GM12878 (cell line): ENCODE data around the gene TMEM175. TPM values are rescaled to one million over a fixed set of nuclear protein-coding genes. Genes with fewer than 3 reads are reported as not detected.

ENCODE experiments used
- ATAC-seq: fragments of 200-7000 bp; cut with Tn5 transposase; 3 replicates; pipeline ENCODE4 v1.9.1; 2020; ENCODE audit warnings: mild to moderate bottlenecking, moderate library complexity
- BruUV-seq: library from RNA; stranded (reverse); fragments of 400-500 nt; replicated peaks from 2 replicates; lab custom pipeline; 2021; lab: Mats Ljungman, UMichigan
- CTCF ChIA-PET: fragments of 300-600 bp; sonication (Branson Sonifier 250); formaldehyde crosslinking; extraction: SDS; loops from one replicate; lab custom pipeline; 2021; ENCODE audit warnings: inconsistent platforms; lab: Yijun Ruan, JAX
- POLR2A ChIA-PET: fragments of 350-600 bp; formaldehyde crosslinking; extraction: SDS; loops from one replicate; lab custom pipeline; 2021; ENCODE audit warnings: inconsistent platforms; lab: Charles Lee
- RAD21 ChIA-PET: fragments of 300-600 bp; sonication (Branson Sonifier 250); formaldehyde crosslinking; loops from one replicate; lab custom pipeline; 2023; ENCODE audit warnings: antibody characterized with exemption; ENCODE audit not compliant: unreplicated experiment; lab: Charles Lee
- SMC1A ChIA-PET: fragments of 300-600 bp; sonication (Branson Sonifier 250); formaldehyde crosslinking; loops from one replicate; lab custom pipeline; 2023; ENCODE audit not compliant: unreplicated experiment, uncharacterized antibody; lab: Charles Lee
- DNase-seq: peaks from one replicate; pipeline ENCODE4 v3.0.0-alpha.2; 2011; ENCODE audit warnings: low read depth, low spot score
- FAIRE-seq: peaks from 3 replicates; lab custom pipeline; 2011; peaks lifted over from hg19 to GRCh38; lab: Jason Lieb, UNC
- H2AFZ ChIP-seq: 2 replicates; pipeline ENCODE4 v1.6.0; 2011; ENCODE audit warnings: low read depth, low read length, control low read depth; ENCODE audit not compliant: control insufficient read depth
- H3K27ac ChIP-seq: 2 replicates; pipeline ENCODE4 v1.5.1; 2011; ENCODE audit warnings: control low read depth; ENCODE audit not compliant: control insufficient read depth, insufficient read depth
- H3K27me3 ChIP-seq, 2 experiments: replicated peaks in 1 of 2; 2 replicates each; pipeline versions ENCODE4 v1.6.0 to v1.6.1; 2011; ENCODE audit warnings: low read length in 1 of 2; ENCODE audit not compliant: control insufficient read depth in 2 of 2, insufficient read depth in 2 of 2
- H3K36me3 ChIP-seq, 2 experiments: 2 replicates each; pipeline ENCODE4 v1.5.1; 2011; ENCODE audit warnings: low read length in 1 of 2; ENCODE audit not compliant: control insufficient read depth in 2 of 2, insufficient read depth in 2 of 2
- H3K4me1 ChIP-seq: 2 replicates; pipeline ENCODE4 v1.6.1; 2011; ENCODE audit warnings: mild to moderate bottlenecking, low read length, moderate library complexity, mixed read lengths; ENCODE audit not compliant: control insufficient read depth, insufficient read depth
- H3K4me2 ChIP-seq: 2 replicates; pipeline ENCODE4 v1.6.0; 2011; ENCODE audit warnings: control low read depth; ENCODE audit not compliant: control insufficient read depth, insufficient read depth
- H3K4me3 ChIP-seq: fragments of 200-600 bp; sonication (generic); 2 replicates; pipeline ENCODE4 v1.5.1; 2016
- H3K79me2 ChIP-seq: 2 replicates; pipeline ENCODE4 v1.6.0; 2011; ENCODE audit warnings: low read length; ENCODE audit not compliant: control insufficient read depth, insufficient read depth
- H3K9ac ChIP-seq: 2 replicates; pipeline ENCODE4 v1.8.0; 2011; ENCODE audit warnings: low read length, control low read depth, mixed read lengths; ENCODE audit not compliant: control insufficient read depth, insufficient read depth
- H3K9me3 ChIP-seq: replicated peaks from 3 replicates; pipeline ENCODE4 v1.5.1; 2011; ENCODE audit warnings: mild to moderate bottlenecking, low read length; ENCODE audit not compliant: control insufficient read depth, insufficient read depth
- H4K20me1 ChIP-seq: 2 replicates; pipeline ENCODE4 v1.6.0; 2011; ENCODE audit not compliant: control insufficient read depth, insufficient read depth
- E2F4 ChIP-seq: IDR thresholded peaks from 2 replicates; pipeline ENCODE4 v1.6.1; 2012; ENCODE audit warnings: low read depth, low read length, improper control_type of control experiment
- LARP7 ChIP-seq: fragments of 450-650 bp; IDR thresholded peaks from 2 replicates; pipeline ENCODE4 v1.6.1; 2017; ENCODE audit warnings: mild to moderate bottlenecking
- MYB ChIP-seq: fragments of 150-350 bp; IDR thresholded peaks from 2 replicates; pipeline ENCODE4 v1.6.1; 2014; ENCODE audit warnings: mild to moderate bottlenecking, low read depth, low read length, borderline replicate concordance
- SP1 ChIP-seq: IDR thresholded peaks from one replicate; pipeline ENCODE4 v1.6.1; 2011; ENCODE audit warnings: low read depth, low read length
- SRF ChIP-seq, 2 experiments: IDR thresholded peaks; 2 replicates each; pipeline ENCODE4 v1.6.1; 2011; ENCODE audit warnings: low read depth in 2 of 2, low read length in 2 of 2, mild to moderate bottlenecking in 1 of 2, moderate library complexity in 1 of 2
- YY1 ChIP-seq: IDR thresholded peaks from 2 replicates; pipeline ENCODE4 v1.6.1; 2011; ENCODE audit warnings: low read depth, mild to moderate bottlenecking, low read length
- WGBS: methylation state at CpG from one replicate; pipeline ENCODE4 v1.1.6; 2016; ENCODE audit warnings: low lambda C conversion rate; ENCODE audit not compliant: insufficient replicate concordance, insufficient coverage; ENCODE audit errors: missing lambda C conversion rate; 5-methylcytosine and 5-hydroxymethylcytosine counted together
- in situ Hi-C: fragments of 300-500 bp; cut with MboI; formaldehyde crosslinking; loops from 9 replicates; pipeline ENCODE4 v1.14.3; 2018; ENCODE audit warnings: mixed read lengths
- intact Hi-C: fragments of 100-400 bp; cut with micrococcal nuclease; formaldehyde crosslinking; loops from one replicate; pipeline ENCODE4 v1.14.2; 2022; ENCODE audit not compliant: unreplicated experiment
- polyA plus RNA-seq, 11 experiments: library from polyadenylated mRNA; depleted of rRNA in 4 of 11; unstranded in 6 of 11; stranded (reverse) in 5 of 11; fragments of >200 nt; fragmentation: Nextera tagmentation in 4 of 11; fragmentation: Illumina TruSeq in 1 of 11; extraction: Ambion mirVana in 4 of 11; extraction: Trizol in 1 of 11; gene quantifications; 1 replicate in 1 of 11; 2 replicates in 10 of 11; pipeline versions ENCODE4 v1.2.1 to v1.2.3, GENCODE V29; 2011 to 2016; ENCODE audit warnings: inconsistent platforms in 2 of 11, missing spikeins in 2 of 11, low read depth in 1 of 11
- total RNA-seq, 4 experiments: library from RNA; depleted of rRNA in 3 of 4; stranded (reverse); fragments of >200 nt in 3 of 4; fragmentation: Illumina TruSeq in 1 of 4; extraction: Trizol in 1 of 4; gene quantifications; 2 replicates each; pipeline versions ENCODE4 v1.2.1 to v1.2.3, GENCODE V29; 2013 to 2021
- TF ChIP-seq, protein P1 (sequence below): fragments of 450-650 bp; IDR thresholded peaks from 2 replicates; pipeline ENCODE4 v1.6.1; 2018; ENCODE audit warnings: borderline replicate concordance, mild to moderate bottlenecking; ENCODE audit not compliant: partially characterized antibody

Gene TMEM175
- total and polyA plus RNA-seq, 10 of the 15 experiments (the other 5 are each of a cell fraction or from before 2014, with no cell fraction given) = 0.11 to 39.5 (median 22.3) TPM

GRCh38 chr4:888029-888428 is 44.2 kb upstream of the TMEM175 start:
- Histone ChIP-seq H3K27ac (no peak overlapping the region), H3K36me3 (peaks cover 2 to 35% of the 10 kb centered on the region in 2 experiments; a peak in 3 of 4 replicates), H2AFZ (no peak overlapping the region), H3K4me3 (no peak overlapping the region), H3K9me3 (no peaks in the 10 kb centered on the region), H4K20me1 (no peaks in the 10 kb centered on the region)
- no peak for FAIRE-seq
- SMC1A ChIA-PET = no interaction called here
- no peak for DNase-seq
- CTCF ChIA-PET = no interaction called here
- in situ Hi-C loops (no loop called here), intact Hi-C loops (no loop called here)
- BruUV-seq = no TSS peak
- no peak for TF ChIP-seq E2F4
- TF ChIP-seq, protein P1, sequence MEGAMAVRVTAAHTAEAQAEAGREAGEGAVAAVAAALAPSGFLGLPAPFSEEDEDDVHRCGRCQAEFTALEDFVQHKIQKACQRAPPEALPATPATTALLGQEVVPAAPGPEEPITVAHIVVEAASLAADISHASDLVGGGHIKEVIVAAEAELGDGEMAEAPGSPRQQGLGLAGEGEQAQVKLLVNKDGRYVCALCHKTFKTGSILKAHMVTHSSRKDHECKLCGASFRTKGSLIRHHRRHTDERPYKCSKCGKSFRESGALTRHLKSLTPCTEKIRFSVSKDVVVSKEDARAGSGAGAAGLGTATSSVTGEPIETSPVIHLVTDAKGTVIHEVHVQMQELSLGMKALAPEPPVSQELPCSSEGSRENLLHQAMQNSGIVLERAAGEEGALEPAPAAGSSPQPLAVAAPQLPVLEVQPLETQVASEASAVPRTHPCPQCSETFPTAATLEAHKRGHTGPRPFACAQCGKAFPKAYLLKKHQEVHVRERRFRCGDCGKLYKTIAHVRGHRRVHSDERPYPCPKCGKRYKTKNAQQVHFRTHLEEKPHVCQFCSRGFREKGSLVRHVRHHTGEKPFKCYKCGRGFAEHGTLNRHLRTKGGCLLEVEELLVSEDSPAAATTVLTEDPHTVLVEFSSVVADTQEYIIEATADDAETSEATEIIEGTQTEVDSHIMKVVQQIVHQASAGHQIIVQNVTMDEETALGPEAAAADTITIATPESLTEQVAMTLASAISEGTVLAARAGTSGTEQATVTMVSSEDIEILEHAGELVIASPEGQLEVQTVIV = no peak
- no peak for TF ChIP-seq LARP7
- no peak for TF ChIP-seq SRF (IDR thresholded peaks at IDR 0.05; ENCODE audit: low read depth in 2 of 2, low read length in 2 of 2)
- no peak for TF ChIP-seq YY1
- no peak for TF ChIP-seq SP1
- TF ChIP-seq MYB = no peak
- TF ChIP-seq, all 136 proteins: peak for 0
- Histone ChIP-seq H3K4me2 (no peak overlapping the region), H3K79me2 (no peaks in the 10 kb centered on the region), H3K4me1 (no peaks in the 10 kb centered on the region), H3K9ac (no peak overlapping the region), H3K27me3 (no peaks in the 10 kb centered on the region)
- WGBS = 97% methylated on average over 22 of the region's 23 CpGs
- ChIA-PET POLR2A (no interaction called here), RAD21 (no interaction called here)
- no peak for ATAC-seq
